Sciatic nerve (tissue), 2 donors: Measurements from ENCODE around the gene CHCHD6. TPM values are rescaled to one million over a fixed set of nuclear protein-coding genes. Genes with fewer than 3 reads are reported as not detected.
A peak's percentile ranks its signal among the peaks of the same experiment; 100 is the strongest.

ENCODE experiments used
- ATAC-seq: fragments of 200-7000 bp; cut with Tn5 transposase; one replicate; pipeline ENCODE4 v1.9.1; 2020; ENCODE audit warnings: mild to moderate bottlenecking, moderate library complexity
- DNase-seq: peaks from one replicate; pipeline ENCODE4 v3.0.0-alpha.2; 2020; ENCODE audit warnings: low spot score
- intact Hi-C: fragments of 100-400 bp; cut with DNase I; formaldehyde crosslinking; loops from one replicate; pipeline ENCODE4 v1.14.2; 2022
- total RNA-seq: library from RNA; stranded (reverse); fragmentation: NEBNext Ultra II Directional; extraction: Animal tissue kit (Norgen Biotek cat#: 25700); gene quantifications from one replicate; pipeline ENCODE4 v1.2.1, GENCODE V29; 2021
- donor health status: DM: no; HTN: no; CAD: no.
- donor health status: DM: no; HTN: no; CAD: no.

CHCHD6 gene
- total RNA-seq, 1 donor from 2014 or later: 19.1 TPM

DNA sequence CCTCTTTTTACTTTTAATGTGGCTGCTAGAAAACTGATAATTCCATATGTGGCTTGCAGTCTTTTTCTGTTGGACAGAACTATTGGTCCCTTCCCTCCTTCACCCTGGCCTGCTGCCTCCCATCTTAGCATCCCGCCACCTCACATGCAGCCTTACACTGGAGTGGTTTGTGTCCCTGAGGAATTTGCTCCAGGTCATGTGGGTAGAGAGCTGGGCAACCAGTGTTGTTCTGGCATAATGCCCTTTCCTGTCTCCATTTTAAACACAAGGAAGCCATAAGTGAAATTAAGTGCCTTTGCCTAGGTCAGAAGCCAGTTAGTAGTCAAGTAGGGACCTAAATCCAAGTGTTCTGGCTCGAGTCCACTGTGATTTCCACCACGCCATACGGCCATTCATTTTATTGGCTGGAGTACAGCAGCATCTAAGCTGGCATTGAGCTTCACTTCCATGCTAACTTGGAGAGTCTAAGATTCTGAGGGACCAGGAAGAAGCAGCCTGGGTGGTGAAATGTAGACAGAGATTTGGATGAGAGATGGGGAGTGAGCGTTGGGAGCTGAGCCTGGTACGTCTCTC lies 232.9 kb downstream of the CHCHD6 start:
- ATAC-seq (no peak), DNase-seq (no peak)
- intact Hi-C loops: no loop called here

DNA sequence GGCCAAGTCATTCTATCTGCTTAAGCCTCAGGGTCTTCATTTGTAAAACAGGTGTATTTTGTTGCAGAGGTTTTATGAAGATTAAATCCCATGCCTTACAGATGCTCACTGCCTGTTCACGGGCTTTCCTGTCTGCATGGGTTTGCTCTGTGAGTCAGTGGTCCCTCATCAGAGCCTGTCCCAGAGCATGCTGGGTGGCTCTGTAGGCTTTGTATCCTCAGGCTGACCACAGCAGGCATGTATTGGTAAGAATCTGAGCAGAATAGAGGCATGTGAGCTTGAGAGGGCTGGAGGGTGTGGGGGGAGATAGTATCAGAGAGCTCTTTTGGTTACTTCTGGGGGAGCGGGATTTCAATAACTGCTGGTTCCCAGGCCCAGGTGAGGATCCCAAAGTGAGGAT lies 233.5 kb downstream of the CHCHD6 start:
- DNase-seq (no peak), ATAC-seq (no peak)
- intact Hi-C loops: no loop called here

DNA sequence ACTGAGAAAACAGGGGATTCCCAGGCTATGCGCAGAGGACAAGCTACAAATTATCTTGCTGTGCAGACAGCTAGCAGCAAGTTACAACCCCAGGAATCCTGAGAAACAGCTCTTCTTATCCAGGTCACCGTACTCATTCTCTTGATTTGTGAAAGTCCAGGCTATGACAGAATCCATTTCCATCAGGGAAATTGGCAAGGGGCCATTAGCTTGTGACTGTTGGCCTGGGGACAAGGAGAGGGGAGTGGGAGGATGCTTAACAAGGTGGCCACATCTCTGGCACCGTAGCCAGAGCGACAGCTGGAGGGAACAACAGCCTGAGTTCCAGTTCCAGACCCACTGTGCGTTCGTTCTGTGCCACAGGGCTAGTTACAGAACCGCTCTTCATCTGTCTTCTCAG lies 233.9 kb downstream of the CHCHD6 start:
- ATAC-seq (no peak), DNase-seq (no peak)

DNA sequence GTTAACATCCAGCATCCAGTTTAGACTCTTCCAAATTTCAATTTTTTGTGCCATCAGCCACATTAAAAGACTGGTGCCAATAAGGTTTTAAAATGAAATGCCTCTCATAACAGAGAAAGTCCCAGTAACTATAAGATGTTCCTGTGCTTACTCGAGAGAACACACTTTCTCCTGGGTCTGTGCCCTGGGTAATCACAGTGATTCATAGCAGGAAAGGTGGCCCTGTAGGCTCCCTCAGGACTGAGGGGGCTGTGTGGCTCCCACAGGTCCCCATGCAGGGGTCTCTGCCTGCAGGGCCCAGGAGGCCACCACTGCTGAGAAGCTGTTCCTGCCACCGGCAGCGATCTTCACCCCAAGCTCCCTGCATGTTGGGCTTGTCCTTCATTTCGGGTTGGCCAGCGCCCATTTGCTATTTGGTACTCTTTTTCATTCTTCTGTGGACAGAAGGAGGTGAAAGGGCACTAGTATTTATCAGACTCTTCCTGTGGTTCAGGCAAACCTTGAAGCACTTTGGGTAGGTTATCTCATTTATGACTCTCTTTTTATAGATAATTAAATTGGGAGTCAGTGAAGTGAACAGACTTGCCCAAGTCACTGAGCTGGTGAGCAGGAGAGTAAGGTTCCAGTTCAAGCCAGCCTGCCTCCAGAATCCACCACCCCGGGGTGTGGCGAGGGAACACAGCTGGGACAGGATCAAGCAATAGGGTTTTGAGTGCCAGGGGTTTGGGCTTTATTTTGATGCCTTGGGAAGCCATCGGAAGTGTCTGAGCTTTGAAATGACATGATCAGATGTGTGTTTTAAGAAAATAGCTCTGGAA lies 234.7 kb downstream of the CHCHD6 start:
- intact Hi-C loops: no loop called here
- ATAC-seq (no peak), DNase-seq (no peak)

More for the DNA sequence above, 233.9 kb downstream of the CHCHD6 start:
- intact Hi-C loops: no loop called here

DNA sequence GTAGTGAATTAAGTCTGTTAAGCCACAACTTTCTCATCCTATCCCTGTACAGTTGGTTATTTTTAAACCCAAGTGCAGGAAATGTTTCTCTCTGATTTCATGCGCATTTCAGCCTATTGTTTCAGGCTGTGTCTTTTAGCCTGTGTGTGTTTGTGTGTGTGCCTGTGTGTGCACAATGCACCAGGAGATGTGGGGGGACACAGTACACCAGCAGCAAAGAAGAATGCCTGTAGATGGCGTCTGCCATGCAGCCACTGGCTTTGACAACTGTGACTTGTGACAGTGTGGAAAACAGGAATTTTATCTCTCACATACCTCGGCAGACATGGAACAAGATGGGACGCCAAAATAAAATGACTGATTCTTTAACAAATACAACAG lies 235.3 kb downstream of the CHCHD6 start:
- no peak for DNase-seq
- ATAC-seq: no peak
- intact Hi-C loops: no loop called here

DNA sequence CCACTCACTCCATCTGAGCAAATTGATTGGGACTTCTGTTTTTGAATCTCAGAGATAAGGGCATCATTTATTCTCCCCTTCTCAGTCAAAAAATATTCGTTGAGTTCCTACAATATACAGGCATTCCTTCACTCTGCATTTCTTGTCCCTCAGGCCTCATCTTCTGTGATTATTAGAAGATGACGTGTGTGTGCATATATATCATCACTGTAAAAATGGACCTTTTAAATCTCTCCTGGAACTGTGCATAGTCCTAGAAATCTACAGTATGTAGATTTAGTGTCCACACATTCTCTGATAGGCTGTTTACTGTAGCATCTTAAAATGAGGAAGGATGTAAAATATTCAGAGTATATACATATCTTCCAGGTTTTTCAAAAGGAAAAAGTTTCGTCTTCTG lies 235.7 kb downstream of the CHCHD6 start:
- ATAC-seq (no peak), DNase-seq (no peak)
- intact Hi-C loops: no loop called here

DNA sequence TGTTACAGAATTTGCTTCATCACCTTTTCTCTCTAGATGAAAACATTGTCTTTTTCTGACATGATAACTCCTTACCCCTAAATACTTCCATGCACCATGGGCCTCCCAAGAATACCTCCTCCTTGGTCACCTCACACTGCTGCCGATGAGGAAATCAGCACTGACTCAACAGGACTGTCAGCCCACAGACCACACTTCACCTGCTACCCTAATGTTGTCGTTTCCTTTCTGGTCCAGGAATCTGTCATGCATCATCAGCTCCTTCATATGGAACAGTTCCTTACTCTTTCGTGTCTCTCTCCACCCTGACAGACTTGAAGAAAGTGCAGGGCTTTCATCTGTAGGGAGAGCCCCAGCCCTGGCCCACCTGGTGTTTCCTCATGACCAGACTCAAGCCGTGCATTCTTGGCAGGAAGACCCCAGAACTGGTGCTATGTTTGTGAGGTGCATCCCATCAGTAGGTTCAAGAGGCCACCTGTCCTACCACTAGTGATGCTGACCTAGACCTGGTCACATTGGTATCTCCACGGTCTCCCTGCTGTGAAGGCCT lies 237.8 kb downstream of the CHCHD6 start:
- DNase-seq (no peak), ATAC-seq (no peak)
- intact Hi-C loops: no loop called here

DNA sequence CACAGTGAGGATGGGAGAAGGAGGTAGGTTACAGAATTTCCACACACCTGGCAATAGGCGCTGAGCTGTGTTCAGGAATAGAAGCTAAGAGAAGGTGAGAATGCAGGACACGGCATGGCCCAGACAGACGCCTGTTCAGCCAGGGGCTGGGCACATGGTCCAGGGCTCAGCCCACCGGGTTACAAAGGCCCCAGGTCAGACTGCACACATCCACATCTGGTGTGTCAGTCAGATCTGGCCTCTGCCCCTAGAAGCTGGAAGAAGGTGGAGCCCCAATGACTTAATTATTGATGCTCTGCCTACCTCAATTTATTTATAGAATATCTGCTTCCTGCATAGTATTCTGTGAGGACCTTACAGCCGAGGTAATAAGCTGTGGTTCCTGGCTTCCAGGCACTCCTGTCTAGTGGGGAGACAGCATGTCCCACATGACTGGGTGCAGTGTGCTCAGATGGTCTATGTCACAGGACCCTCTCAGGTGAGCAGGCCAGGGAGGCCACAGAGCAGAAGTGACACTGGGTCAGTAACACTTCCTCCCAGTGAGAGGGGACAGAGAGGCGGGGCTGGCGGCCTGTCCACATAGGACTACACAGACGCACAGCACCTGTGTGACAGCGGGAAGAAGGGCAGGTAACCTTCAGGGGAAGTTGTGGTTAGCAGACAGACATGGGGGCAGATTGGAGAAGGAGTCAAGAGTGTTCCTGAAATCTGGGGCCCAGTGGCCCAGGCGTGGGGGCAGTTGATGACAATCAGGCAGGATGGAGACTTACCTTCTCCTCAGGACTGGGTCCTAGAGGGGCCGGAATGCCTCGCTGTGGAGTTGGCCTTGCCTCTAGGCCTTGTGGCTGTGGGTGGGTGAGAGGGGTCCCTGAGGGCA lies 240.3 kb downstream of the CHCHD6 start:
- ATAC-seq: no peak

DNA sequence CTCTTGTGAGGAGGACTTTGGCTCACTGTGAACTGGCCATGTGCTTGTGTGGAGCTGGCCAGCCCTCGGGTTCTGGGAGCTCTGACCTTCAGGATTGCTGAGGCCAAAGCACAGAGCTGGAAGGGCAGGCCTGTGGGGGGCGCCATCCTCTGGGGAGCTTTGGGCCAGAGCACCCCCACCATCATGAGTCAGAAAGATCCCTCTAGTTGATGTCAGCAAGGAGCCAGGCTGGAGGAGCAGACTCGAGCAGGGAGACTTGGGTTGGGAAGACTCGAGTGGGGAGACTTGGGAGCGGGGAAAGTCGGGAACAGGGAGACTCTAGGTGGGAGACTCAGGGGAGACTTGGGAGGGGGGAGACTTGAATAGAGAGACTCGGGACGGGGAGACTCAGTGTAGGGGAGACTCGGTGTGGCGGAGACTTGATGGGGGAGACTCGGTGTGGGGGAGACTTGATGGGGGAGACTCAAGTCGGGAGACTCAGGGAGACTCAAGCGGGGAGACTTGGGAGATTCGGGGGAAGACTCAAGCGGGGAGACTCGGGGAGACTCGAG lies 241.2 kb downstream of the CHCHD6 start:
- no peak for ATAC-seq
- intact Hi-C loops: no loop called here
- DNase-seq: no peak

More for the DNA sequence above, 240.3 kb downstream of the CHCHD6 start:
- intact Hi-C loops: no loop called here
- DNase-seq: no peak

DNA sequence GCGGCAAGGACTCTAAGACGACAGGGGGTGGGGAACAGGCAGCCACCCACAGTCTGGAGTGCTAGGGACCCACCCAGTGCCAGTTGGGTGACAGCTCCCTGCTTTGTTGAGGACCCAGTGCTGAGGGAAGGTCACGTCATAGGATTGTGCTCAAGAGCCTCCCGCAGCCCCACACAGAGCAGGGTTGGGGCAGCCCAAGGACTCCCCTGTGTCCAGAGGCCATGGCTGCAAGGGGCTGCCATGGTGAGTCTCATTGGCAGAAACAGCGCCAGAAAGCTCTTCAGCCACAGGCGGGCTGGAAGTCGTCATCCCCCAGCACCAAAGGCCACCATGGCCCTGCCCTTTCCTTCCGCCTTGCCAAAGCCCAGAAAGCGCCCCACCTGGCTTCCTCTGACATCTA lies 241.9 kb downstream of the CHCHD6 start:
- intact Hi-C loops: no loop called here
- ATAC-seq (no peak), DNase-seq (no peak)

DNA sequence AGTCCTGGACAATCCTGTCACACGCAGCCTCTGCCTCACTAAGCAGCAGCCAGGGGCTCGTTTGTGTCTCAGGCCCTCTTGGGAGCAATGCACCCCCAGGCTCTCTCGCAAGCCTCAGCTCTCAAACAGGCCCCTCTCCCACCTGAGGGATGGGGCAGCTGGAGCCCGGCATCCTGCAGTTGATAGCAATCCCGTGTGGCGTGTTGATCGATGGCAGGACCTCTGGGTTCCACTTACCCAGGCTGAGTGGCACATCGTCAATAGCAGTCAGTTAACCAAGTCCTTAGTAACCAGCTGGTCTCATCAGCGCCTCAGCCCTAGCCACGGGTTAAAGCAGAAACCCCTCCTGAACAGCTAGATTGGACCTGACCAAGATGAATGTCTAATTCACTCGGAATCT lies 242.4 kb downstream of the CHCHD6 start:
- ATAC-seq (no peak), DNase-seq (no peak)
- intact Hi-C loops: no loop called here

DNA sequence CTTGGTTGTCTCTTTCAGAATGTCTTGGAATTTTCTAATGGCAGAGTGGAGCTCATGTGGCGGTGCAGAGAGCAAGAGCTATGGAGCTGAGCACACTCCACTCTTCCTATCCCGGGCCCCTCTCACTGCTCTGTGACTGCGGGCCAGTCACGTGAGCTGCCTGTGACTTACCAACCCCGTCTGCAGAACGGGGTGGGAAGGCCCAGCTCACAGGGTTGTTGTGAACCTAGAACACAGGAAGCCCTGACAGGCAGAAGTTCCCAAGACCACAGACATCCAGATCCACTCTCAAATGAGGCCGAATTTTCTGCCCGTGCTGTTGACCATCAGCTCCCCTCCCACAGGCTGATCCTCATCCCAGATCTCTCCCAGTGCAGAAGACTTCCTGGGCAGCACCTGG lies 243.4 kb downstream of the CHCHD6 start:
- no peak for DNase-seq
- intact Hi-C loops: no loop called here
- peak; percentile 74 for ATAC-seq

DNA sequence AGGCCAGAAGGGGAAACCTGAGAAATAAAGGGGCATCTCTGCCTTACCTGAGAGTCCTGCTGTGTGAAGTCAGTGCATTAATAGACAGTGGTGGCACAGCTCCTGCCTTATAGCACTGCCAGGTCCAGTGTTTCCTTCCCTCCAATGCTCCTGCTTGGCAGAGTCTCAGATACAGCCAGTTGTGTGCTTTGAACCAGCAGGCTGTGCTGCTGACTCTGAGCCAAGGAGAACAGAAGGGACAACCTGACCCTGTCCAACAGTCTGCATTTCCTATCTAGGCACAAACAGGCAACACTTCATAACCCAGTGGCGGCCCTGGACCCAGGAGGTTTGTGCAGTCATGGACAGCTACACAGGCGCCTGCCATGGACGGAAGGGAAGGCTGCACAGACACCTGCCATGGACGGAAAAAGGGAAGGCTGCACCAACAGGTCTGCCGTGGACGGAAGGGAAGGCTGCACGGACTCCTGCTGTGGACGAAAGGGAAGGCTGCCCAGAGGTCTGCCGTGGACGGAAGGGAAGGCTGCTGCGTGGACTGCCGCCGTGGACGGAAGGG lies 245.0 kb downstream of the CHCHD6 start:
- DNase-seq: no peak
- ATAC-seq: no peak
- intact Hi-C loops: no loop called here

DNA sequence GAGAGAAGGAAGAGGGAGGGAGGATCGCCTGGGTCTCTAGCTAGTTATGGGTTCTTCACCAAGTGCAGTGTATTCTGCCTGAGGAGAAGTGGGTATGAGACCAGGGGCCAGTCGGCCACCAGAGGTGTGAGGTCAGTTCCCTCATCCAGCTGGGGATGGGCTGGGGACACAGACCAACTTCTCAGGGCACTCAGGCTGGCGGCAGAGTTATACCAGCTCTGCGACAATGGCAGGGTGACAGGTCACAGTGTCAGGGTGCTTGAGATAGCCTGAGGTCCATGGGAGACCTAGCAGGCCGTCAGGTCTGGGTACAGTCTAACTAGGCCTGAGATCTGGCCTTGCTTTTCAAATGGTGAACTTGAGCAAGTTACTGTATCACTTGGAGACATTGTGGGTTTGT lies 247.5 kb downstream of the CHCHD6 start:
- intact Hi-C loops: no loop called here
- DNase-seq (peak; percentile 19), ATAC-seq (no peak)

DNA sequence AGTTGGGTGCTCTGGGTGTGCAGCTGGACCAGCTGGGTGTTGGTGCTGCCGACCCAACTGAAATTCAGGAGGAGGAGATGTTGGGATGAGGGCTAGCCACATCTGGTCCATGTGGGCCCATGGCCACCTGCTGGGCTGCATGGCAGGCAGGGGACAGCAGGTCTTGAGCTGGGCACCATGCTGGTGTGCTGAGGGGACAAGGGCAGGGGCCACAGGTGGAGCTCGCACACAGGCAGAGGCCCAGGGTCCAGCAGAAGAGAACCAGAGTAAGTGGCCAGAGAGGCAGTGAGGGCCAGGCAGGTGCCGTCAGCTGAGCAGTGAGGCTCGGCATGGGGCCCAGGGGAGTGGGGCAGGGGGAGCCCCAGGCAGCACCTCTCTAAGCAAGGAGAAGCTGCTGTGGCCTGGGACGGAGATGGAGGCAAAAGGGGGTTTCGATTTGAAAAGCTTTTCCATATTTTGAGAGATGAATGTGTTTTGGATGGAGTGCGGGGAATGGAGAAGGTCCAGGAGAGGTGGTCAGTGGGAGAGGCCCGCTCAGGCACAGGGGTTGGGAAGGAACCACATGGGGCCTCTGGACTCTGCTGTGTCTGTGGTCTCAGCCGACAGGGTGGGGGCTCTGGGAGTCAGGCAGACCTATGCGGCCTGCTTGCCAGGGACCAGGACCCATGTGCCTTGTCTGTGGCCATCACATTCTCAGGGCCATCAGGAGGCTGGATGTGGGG lies 248.4 kb downstream of the CHCHD6 start:
- intact Hi-C loops: no loop called here
- DNase-seq: peak; percentile 49
- ATAC-seq: no peak

DNA sequence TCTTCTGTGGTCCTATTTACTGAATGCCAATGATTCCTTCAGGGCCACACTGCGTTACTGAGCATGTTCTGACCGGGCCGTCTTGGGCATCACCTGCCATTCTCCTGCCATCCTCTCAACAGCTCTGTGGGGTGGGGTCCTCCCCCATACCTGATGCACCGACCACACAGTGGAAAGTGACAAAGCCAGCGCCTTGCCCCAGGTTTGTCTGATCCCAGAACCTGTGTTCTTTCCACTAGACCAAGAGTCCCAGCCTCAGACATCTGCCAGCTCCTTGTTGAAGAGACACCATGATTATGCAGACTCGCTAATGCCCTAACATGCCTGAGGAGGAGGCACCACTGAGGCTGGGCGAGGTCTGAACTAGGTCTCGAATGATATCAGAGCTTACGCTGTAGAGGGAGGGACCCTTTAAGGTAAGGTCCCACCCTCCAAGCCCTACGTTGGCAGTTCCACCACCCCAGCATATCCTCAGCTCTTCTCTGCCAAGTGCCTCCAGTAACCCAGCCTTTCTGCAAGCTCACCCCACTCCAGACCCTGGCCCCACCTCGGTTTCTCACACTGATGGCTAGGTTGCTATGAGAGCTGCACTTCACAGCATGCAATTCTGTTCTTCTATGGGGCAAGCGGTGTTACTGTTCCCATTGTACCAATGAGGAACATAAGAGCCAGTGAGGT lies 249.1 kb downstream of the CHCHD6 start:
- intact Hi-C loops: no loop called here
- DNase-seq (peak; percentile 50), ATAC-seq (no peak)

DNA sequence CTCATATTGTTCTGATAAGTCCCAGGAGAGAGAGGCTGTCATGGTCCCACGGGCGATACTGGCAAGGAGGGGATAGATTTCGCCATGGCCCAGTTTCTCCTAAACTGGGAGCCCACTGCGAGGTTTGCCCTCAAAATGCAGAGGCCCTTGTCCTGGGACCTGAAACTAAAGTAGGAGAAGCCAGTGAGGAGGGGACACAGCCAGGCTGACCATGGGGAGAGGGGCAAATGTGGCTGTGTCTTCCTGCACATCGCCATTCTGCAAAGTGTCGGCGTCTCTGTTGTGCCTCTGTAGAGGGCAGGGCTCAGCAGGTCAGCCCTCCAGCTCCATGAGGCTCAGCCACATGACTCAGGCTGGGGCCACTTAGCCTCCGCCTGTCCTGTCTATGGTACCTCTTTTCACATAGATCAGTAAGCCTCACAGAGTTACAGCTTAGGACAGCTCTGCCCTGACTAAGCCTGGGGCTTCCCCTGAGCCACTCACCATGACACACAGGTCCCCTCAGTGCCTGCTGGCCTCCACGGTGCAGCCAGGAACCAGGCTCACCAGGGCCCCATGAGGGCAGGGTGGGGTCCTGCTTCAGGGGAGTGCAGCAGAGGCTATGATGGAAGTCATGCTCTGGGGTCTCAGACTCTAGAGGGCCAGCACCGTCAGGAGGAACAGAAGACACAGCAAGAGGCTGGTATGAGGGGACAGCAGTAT lies 250.3 kb downstream of the CHCHD6 start:
- ATAC-seq (no peak), DNase-seq (peak; percentile 40)
- intact Hi-C loops: no loop called here
